ENCODE results near the gene SMYD3.

GRCh38 chr1:245823408-245824147 lies 683.5 kb downstream of the SMYD3 start:
- no peak for TF ChIP-seq EHF (CRISPR knock-in tag; IDR thresholded peaks at IDR 0.05)
- no peak for TF ChIP-seq CTCF (IDR thresholded peaks at IDR 0.05)
- TF ChIP-seq TFCP2L1 (CRISPR knock-in tag; IDR thresholded peaks at IDR 0.05) = no peak
- TF ChIP-seq JUN (IDR thresholded peaks at IDR 0.05) = no peak
- TF ChIP-seq POLR2A (IDR thresholded peaks at IDR 0.05; ENCODE audit: low read length) = no peak
